HG02973 (cell line): Measurements from ENCODE around the gene ANKRD34C.

Experiments used
- ATAC-seq: cut with Tn5 transposase; IDR thresholded peaks from one replicate; pipeline ENCODE4 v1.9.1; 2021; ENCODE audit warnings: moderate library complexity; ENCODE audit not compliant: unreplicated experiment

Gene ANKRD34C

DNA sequence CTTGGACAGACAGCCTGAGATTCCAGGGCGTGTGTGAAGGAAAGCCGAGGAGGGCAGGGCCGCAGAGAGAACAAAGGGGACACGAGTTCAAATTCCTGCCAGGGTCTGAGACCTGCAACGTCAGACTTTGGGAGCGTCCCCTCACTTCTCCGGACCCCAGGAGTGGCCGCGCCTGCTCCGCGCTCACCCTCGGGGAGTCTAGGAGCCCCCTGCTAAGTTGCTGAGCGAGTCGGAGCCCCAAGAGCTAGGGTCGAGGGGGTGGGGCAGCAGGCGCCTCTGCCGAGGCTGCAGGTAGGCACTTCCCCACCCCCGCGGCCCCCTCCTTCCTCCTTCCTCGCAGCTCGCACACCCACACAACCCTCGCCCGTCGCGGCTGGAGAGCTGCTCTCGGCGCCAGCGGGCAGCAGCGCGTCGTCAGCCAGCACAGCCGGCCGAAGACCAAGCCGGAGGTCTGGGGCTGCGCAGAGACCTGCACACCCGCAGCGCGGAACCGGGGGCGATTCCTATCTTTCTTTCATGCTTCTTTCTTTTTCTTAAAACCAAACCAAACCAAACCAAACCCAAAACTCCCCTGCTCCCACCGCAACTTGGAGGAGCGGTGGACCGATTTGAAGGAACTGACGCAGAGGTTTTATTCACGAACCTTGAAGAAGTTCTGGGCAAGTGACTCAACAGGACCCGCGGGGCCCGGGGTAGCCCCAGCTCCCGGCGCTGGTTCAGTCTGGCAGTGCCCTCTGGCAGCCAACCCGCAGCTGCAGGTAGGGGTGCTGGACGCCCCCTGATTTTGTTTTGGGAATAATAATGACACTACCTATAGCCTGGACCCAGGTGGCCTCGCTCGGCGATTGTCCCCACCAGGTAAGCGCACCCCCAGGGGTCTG, at the start of gene ANKRD34C:
Gene ANKRD34C (plus strand): TSS at position 352 of the 881 bp plus-strand sequence. CDS start 10,563 bp downstream, outside the sequence.
- ATAC-seq: no peak

DNA sequence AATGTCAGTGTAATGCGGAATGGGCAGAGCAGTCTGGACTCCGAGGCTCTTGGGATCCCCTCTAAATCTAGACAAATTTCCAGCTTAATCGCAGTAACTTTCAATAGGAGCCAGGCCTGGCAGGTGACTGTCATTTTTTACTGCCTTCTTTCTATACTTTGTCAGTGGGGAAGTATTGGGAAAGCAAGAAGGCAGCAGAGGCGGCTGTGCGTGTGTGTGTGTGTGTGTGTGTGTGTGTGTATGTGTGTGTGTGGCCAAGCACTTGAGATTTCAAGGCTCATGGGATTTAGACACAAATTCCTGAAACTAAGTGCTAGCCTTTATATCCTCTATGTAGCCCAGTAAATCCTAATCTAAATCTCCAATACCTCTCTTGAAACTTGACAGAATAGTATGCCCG, 49.3 kb upstream of the ANKRD34C start:
- no peak for ATAC-seq

DNA sequence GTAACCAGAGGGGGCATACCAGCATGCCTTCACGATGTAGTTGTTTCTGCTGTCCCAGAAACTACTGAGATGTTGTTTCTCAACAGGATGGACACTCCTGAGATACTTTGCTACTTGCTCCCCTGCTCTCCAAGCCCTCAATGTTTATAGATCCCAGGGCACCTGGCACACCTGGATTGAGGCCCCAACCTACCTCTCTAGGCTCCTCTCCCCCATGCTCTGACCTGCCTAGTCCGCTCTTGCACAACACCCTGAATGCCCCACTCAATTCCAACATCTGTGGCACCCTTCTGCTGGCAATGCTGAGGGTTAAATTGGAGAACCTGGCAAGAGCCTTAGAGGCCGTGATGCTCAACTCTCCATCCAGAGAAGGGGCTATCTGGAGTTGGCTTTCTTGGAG, 42.5 kb upstream of the ANKRD34C start:
- no peak for ATAC-seq

DNA sequence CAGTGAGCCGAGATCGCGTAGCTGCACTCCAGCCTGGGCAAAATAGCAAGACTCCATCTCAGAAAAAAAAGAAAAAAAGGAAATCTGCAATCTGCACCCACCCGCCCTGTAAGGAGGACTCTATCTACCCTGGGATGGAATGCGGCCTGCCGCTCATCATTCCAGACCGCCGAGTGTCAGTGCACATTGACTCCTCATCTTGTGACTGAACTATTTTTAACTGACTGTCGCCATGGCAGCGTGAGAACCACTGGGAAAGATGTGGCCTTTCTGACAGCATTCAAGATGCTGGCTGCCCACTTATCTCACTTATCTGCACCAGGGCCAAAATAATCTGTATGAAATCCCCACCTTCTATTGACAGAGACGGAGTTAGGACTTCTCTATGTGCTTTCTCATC, 38.8 kb upstream of the ANKRD34C start:
- no peak for ATAC-seq

DNA sequence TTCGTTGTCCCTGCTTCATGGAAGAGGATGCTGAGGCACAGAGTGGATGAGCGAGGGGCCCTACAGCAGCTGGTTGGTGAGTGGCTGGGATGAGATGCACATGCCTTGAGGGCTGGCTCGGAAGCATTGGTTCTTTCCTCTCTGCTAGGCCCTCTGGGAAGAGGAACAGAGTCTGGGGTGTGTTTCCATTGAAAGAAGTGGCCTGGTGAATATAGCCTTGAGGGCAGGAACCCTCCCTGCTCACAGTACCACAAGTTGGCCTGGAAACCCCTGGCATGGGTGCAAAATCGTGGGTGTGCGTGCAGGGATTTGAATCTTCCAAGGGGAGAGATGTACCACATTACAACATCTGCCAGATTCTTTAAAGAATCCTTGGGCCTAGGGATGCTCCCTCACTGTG, 37.6 kb upstream of the ANKRD34C start:
- no peak for ATAC-seq

DNA sequence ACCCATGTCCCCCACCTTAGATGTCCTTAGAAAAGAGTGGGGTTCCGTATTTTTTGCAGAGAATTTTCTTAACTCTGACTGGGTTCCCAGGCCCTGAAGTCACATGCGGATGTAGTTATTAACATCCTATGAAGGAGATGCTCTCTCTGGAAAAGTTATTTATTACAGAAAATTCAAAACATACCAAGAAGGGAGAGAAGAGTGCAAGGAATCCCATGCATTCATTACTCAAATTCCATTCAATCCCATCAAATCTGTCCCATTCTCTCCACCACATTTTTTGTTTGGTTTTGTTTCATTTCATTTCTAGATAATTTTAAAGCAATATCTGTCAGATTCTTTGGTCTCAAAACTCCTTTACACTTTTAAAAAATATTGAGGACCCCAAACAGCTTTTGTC, 34.3 kb upstream of the ANKRD34C start:
- ATAC-seq: no peak

DNA sequence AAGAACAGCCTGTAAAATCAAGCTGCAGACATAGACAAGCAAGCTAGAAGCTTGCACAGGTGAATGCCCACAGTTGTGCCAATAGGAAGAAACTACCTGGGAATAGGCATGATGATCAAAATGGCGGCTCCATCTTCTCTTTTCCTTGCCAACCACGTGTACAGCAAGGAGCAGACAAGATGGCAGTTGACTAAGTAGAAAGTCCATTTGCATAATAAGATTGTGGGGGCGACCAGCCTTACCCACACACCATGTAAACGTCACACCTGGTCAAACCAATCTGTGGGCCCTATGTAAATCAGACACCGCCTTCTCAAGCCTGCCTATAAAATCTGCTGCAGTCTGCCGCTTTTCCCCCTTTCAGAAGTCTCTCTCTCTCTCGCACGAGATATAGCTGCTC, 25.1 kb upstream of the ANKRD34C start:
- ATAC-seq: no peak

DNA sequence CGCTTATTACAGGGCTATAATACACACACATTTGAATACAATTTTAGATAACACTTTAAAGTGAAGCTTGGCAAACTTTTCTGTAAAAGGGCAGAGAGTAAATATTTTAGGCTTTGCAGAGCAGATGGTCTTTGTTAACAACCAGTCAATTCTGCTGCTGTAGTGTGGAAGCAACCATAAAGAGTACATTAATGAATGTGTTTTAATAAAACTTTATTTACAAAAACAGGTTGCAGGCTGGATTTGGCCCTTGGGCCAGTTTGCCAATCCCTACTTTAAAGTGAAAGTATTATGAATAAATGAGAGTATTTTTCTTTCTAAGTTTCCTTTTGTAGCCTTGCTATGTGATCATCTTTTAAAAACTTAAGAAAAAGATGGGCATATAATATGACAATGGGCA, 20.7 kb upstream of the ANKRD34C start:
- no peak for ATAC-seq

DNA sequence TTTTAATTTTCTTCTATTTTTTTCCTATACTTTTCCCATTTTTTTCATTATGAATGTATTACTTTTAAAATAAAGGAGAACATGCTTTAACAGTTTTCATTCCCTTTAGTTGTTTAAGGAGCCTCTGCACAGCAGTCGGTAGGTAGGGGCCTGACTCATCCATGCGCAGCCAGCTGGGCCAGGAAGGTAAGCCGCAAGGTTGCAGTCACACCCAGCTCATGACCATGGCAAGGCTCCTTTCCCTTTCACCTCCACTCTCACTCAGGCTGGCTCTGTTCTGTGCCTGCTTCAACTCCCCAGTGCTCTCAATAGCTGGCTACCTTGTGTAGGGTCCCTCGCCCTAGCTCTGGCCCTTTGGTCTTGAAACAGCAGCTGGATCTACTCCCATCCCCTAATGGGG, 17.4 kb upstream of the ANKRD34C start:
- ATAC-seq: no peak

DNA sequence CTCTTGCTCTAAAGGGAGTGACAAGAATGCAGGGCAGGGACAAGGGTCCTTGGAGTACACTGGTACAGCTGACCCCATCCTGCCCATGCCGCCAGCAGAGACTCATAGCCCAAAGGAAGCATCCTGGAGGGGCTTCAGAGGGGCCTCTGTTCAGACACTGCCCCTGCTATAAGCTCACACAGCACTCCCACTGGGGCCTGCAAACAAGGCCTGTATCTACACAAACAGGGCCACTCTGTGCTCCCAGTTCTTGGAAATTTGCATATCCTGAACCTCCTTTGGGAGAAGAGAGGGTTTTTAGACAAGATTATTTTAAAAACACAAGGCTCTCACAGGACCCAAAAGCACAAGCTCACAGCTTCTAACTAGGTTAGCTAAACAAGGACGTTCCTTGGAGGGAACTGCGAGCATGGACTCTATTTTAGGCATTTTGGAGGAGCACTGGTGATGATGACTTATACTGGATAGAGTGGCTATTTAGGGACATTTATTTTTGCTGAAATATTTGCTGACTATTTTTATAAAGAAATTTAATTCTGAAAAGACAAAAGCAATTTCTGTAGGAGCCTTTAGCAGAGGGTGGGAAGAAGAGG, 16.4 kb upstream of the ANKRD34C start:
- ATAC-seq: no peak

DNA sequence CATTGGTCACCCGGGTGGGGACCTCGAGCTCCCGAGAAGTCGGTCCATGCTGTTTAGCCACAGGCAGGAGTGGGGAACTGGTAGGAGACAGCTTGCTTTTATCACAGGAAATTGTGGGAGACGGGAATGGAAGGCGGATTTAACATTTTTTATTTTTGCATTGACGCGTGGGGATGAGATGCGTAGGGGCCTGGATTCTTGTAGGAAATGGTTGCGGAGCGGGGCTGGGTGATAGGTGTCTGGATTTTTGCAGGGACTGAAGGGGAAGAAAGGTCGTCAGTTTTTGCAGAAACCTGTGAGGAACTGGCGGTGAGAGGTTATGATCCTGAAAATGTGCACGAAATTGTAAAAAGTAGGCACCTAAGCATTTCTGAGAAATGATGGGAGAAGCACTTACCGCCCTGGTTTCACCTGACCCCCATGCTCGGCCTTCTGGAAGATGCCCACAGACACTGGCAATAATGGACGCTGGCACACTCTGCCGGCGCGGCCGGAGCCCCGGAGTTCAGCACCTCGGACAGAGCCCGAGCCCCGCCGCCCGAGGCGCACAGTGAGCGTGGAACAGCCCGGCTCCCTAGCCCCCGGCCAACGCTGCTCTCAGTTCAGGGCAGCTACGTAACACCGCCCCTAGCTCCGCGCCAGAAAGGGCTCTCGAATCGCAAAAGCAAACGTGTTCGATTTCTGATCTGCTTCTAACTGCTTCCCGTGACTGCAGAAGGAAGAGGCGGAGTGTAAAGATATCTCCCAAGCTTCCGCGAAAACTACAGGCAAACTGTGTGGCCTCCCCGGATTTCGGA, 928 bp downstream of the ANKRD34C start:
- no peak for ATAC-seq

DNA sequence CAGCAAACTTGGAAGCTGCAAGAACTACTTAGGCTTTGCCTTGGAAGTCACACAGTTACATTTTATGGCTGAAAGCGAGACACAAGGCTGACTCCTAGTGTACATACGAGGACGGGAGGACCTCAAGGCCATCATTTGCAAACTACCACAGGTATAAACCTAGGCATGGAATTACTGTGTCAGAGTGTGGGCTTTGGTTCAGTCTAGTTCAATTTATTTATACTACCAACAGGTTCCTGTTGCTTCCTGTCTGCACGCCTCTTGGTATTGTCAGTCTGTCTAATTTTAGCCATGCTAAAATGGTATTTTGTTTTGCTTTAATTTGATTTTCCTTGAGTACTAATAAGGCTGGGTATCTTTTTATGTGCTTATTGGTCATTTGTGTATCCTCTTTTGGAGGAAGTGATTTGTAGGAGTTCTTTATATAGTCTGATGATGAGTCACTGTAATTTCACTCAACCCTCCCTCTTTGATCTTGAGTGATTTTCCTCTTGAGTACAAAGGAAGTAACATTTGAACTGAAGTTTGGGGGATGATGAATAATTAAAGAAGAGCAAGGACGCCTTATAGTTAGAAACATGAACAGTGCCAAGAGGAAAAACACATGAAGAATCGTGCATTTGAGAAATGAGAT, 8.2 kb downstream of the ANKRD34C start:
- ATAC-seq: no peak

DNA sequence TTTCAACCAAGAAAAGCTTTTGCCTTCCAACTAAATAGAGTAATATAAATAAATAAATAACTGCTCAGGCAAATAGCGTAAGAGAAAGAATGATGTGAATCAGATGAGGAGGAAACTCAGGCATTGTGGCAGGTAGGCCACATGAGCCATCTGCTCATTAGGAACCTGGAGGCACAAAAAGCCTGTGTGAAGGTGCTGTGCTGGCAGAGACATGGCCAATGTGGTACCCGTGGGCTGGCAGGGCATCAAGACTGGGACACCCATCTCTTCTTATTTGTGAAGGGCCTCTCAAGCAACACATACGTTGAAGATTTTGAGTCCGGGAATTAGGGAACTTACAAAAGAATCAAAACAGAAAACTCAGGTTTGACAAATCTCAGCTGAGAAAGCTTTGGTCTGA, 9.5 kb downstream of the ANKRD34C start:
- no peak for ATAC-seq

DNA sequence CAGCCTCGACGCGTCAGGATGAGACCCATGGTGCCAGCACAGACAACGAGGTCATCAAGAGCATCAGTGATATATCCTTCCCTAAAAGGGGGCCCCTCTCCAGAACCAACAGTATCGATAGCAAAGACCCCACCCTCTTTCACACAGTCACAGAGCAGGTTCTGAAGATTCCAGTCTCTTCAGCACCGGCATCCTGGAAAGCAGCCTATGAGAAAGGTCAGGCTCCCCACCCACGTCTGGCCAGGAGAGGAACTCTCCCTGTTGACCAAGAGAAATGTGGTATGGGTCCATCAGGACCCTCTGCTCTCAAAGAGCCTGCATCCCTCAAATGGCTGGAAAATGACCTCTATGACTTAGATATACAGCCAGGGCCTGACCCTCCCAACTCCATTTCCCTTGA, 11.6 kb downstream of the ANKRD34C start:
- no peak for ATAC-seq

DNA sequence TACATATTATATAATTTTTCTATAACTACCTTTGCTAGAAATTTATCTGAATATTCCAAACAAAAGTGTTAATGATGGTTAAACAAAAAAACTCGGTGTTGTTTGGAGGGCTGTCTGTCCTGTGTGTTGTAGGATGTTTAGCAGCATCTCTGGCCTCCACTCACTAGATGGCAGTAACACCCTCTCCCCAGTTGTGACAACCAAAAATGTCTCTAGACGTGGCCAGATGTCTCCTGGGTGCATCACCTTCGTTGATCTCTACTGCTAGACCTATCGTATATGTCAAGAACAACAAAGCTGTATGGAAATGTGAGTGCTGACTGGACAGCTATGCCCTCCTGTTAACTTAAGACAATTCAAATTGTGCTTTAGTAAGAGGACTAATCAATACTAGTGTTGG, 14.1 kb downstream of the ANKRD34C start:
- no peak for ATAC-seq

DNA sequence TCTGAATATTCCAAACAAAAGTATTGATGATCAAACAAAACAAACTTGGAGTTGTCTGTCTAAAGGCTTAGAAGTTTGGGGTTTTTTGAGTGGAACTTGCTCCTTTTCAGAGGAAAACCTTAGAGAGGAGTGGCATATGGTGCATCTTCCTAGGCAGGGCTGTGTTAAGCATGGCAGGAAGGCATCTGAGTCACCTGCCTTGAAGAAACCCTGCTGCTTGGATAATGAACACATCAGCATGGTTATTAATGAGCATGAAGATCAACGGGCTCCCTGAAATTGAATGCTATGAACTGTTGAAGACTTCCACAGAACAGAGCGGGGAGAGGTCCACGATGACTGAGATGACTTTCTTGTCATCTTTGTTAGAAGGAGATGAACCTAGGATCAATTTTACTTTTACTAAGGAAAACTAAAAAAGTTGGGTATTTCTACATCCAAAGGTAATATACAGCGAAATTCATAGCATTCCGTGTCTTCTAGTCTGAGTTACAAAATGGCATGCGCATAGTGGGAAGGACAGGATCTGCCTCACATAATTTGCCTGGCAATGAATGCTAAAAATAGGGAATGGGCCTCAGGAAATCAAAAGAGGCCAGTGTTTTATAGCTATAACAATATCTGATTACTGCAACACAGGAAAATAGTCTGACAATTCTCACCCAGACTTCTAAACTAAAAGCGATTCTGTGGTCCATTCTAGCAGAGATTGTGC, 16.8 kb downstream of the ANKRD34C start:
- no peak for ATAC-seq

DNA sequence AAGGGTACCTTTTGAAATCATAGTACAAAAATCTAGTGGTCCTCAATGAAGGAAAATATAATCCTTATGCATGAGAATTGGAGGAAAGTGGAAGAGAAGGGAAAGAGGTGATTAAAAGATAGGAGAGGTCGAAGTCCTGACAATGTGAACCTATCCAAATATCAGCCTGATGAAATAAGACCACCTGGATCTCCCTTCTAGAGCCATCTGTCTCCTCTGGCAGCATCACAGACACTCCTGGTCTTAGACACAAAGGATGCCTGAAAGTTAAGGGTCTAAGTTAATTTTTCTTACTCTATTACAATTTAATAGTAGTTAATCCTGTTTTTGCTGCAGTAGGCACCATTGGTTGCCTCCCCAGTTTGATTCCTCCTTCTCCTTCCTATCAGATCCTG, 17.3 kb downstream of the ANKRD34C start:
- no peak for ATAC-seq

DNA sequence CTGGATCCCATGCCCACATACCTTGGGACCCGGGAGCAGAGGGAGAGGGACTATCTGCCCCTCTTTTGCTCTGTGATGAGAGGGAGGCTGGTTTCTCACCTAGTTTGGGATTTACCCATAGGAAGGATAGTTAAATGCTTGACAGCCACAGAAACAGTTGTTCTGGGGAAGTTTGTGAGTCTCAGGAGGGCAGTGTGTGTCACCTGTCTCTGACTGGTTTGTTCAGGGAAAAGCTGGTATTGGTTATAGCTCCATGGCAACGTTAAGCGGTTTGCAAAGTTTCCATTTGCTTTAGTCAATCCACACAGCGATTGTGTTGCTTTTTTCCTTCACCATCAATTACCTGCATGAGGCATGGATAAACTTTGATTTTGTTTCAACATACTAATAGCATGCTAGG, 24.7 kb downstream of the ANKRD34C start:
- ATAC-seq: no peak

DNA sequence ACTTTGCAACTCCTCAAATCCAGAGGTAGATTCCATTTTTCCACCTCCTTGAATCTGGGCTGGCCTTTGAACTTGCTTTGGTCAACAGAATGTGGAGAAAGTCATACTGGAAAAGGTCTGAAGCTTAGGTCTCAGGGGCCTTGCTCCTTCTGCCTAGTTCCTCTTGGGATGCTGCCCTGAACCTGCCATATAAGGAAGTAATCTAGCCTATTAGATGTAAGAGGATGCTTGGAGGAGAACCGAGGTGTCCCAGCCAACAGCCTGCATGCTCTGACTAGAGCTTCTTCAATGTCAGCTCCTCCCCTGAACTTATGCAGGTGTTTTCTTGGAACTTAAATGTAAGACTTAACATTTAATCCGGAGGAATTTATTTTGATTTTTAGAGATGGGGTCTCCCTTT, 26.4 kb downstream of the ANKRD34C start:
- no peak for ATAC-seq

DNA sequence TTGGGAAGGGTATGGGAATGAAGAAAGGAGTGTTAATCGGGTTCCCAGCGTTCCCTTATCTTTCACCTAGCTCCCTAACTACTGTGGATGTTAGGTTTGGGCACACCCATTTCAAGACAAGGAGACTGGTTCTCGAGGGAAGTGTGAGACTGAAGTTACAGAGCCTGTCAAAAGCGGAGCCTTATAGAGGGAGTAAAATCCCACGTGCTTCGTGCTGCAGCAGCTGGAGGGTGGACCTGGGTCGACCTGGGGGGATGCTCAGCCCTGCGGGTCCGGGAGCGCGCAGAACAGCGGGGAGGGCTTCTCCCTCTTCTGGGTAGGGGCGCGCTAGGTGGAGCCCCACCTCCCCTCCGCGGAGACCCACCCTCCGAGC, 28.1 kb downstream of the ANKRD34C start:
- ATAC-seq: peak; percentile 24
